Fibroblast of skin of right quadriceps (primary cell): ENCODE results near the gene SLC44A4.
"Not testable (repeated sequence)": the region's sequence is repeated elsewhere in the genome, so short reads cannot be mapped to it uniquely, and the experiment has no call there.

Experiments
- DNase-seq: peaks from one replicate; pipeline ENCODE4 v3.0.0-alpha.2; 2013

The SLC44A4 gene

GRCh38 chr6:31878726-31879125, at the start of gene SLC44A4:
SLC44A4 (minus strand) TSS chr6:31878997; CDS start chr6:31878980, 17 bp downstream.
- no peak for DNase-seq

GRCh38 chr6:31928672-31928939, 49.8 kb upstream of the SLC44A4 start:
- no peak for DNase-seq

- DNase-seq, result no peak
Measured at GRCh38 chr6:31927863-31928671, 49.3 kb upstream of the SLC44A4 start.

DNA sequence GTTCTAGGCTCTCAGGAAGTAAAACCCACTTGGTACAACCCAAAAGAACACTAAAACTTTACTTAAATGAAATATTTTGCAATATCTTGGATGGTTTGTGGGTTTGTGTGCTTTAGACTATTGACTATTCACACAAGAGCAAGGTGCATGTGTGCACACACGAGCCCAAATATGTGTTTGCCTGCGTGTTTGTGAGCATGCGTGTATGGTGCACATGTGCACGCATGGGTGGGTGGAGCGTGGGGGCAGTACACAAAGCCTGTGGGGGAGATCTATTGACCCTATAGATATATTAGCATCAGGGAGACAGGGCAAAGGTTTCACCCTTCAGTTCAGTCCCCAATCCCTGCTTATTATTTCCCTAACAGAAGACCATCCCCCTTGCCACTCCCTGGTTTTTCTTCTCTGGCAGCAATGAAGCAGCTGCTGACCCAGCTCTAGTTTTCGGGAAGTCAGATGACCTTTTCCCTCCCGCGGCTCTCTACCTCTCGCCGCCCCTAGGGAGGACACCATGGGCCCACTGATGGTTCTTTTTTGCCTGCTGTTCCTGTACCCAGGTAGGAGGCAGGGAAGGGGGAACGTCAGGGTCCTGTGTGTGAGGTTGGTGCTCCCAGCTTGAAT, 48.6 kb upstream of the SLC44A4 start, which contains the start of gene C2:
Gene C2, plus strand, starts transcription at position 476 of the 621 bp plus-strand sequence. Its CDS starts 36 bp downstream, at position 512.
- DNase-seq, result no peak

GRCh38 chr6:31922942-31923341, 44.1 kb upstream of the SLC44A4 start:
- DNase-seq, result no peak

- DNase-seq, result no peak
Measured at GRCh38 chr6:31920811-31921210, 42.0 kb upstream of the SLC44A4 start.

DNA sequence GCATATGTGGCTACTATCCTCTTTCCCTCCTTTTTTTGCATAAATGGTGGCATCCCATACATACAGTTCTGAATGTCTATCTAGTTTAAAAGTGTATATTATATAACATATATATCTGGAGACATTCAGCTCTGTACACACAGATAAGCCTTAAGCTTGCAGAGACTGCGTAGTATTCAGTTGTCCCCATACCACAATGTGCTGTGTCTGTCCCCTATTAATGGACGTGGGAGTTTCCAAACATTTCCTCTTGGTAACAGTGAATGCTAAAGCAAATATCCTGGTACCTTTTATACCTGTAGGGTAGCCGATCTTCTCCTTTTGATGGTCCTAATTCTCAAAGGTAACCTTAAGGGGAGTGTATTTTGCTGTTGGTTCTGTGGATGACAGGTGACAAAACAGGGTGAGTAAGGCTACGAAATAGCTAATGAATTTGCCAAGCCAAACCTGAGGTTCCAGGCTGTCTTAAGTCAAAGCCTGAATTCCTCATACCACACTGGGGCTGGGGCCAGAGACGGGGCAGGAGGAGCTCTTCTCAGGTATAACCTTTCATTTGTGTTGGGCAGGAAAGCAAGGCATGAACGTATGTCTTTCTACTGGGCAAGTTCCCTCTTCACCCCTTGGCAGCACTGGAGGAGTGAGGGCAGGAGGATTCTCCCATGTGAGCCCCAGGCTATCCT, 41.0 kb upstream of the SLC44A4 start:
- no peak for DNase-seq

GRCh38 chr6:31918069-31918720, 39.4 kb upstream of the SLC44A4 start:
- DNase-seq, result no peak

- no peak for DNase-seq
Measured at GRCh38 chr6:31915756-31916155, 37.0 kb upstream of the SLC44A4 start.

DNA sequence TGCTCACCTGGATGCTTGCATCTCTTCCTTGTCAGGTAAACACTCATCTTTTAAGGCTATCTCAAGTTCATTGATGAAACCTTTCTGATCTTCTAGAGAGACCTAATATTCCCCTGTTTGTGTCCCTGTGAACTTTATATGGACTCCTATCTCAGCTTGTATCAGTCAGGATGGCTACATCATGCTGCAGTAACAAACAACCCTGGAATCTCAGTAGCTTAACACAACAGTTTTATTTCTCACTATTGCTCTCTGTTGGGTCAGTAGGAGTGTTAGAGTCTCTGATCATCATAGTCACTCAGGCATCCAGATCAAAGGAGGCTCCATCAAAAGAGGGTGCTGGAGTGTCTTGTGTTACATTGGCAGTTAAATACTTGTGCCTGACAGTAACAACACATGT, 36.6 kb upstream of the SLC44A4 start:
- DNase-seq, result no peak

GRCh38 chr6:31911826-31912585, 33.2 kb upstream of the SLC44A4 start:
- DNase-seq, result no peak

GRCh38 chr6:31909298-31909697, 30.5 kb upstream of the SLC44A4 start:
- DNase-seq, result not testable (repeated sequence)

- peak; percentile 49 for DNase-seq
Measured at GRCh38 chr6:31908791-31909190, 30.0 kb upstream of the SLC44A4 start.

DNA sequence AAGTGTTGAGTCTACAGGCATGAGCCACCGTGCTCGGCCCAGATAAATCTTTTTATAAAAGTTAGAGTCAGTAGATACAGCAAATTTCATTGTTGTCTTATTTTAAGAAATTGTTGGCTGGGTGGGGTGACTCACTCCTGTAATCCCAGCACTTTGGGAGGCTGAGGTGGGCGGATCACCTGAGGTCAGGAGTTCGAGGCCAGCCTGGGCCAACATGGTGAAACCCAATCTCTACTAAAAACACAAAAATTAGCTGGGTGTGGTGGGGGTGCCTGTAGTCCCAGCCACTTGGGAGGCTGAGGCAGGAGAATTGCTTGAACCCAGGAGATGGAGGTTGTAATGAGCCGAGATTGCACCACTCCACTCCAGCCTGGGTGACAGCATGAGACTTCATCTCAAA, 29.5 kb upstream of the SLC44A4 start:
- DNase-seq, result not testable (repeated sequence)

- DNase-seq, result peak; percentile 79
Measured at GRCh38 chr6:31907158-31907813, 28.5 kb upstream of the SLC44A4 start.

GRCh38 chr6:31906727-31907126, 27.9 kb upstream of the SLC44A4 start:
- DNase-seq, result not testable (repeated sequence)

DNA sequence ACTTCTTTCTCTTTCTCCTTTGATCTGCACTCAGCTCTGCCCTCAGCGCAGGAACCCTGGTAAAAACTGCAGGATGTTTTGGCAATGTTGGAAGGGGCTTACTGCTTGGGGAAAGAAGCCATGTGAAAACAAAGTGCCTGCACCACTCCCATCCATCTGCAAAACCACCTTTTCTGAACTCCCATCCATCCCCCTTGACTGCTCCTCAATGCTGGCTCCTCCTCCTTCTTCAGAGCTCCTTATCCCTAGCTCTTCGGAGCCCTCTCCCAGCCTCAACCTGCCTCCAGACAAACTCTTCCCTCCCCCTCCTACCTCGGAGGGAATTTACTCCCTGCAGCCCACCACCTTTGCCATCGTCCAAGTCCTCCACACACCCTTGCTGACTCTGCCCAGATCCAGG, 27.3 kb upstream of the SLC44A4 start:
- no peak for DNase-seq

GRCh38 chr6:31905041-31905440, 26.2 kb upstream of the SLC44A4 start:
- no peak for DNase-seq

DNA sequence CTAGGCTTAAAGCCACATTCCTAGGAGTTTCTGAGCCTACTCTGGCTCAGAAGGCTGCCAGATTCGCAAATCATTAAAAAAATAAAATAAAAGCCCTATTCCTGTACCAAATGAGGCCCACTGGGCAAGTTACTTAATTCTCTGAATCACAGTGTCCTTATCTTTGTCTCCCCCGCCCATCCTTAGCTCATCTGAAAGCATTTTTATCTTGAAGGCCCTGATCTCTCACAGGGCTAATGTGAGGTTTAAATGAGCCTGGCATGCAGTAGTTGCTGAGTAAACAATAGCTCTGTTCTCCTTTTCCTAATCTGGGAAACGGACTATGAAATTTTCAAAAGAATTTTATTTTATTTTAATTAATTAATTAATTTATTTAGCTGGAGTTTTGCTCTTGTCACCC, 25.2 kb upstream of the SLC44A4 start:
- DNase-seq, result no peak

GRCh38 chr6:31901953-31902643, 23.3 kb upstream of the SLC44A4 start, which contains the start of gene ZBTB12:
ZBTB12 (minus strand) TSS chr6:31902086; CDS start chr6:31901305, 781 bp downstream.
- peak; percentile 96 for DNase-seq

DNA sequence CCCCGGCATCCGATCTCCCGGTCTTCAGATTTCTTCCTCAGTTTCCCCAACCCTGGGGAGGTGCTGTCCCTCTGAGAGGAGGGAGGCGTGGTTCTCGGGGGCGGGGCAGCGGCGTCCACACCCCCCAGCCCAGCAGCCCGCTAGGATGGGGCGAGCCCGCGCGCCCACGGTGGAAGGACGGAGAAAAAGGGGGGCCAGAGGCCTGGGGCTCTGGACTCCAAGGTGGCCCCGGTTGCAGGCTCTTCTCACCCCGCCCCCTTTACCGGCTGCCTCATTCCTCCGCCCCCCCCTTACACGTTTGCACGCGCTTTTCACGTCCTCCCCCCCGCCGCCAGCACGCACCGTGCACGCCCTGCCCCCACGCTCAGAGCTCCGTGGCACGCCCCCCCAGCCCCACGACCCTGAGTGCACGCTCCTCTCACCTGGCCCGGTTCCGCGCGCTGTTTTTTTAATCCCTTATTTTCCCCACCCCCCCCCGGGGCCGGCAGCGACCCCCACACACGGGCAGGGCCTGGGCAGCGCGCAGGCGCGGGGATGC, 22.7 kb upstream of the SLC44A4 start:
- DNase-seq, result peak; percentile 49
